MM.1S (cell line): ENCODE results near the gene SRGAP3.

ENCODE experiments used
- DNase-seq: peaks from one replicate; pipeline ENCODE4 v3.0.0-alpha.2; 2015
- H2AFZ ChIP-seq: fragments of 300-600 bp; sonication (generic); 2 replicates; pipeline ENCODE4 v1.6.0; 2016; ENCODE audit warnings: antibody characterized with exemption, low read length
- H3F3A ChIP-seq: fragments of 300-600 bp; sonication (generic); 2 replicates; pipeline ENCODE4 v1.6.1; 2016; ENCODE audit warnings: mild to moderate bottlenecking, antibody characterized with exemption, low read length, moderate library complexity, mixed read lengths; ENCODE audit not compliant: insufficient read depth
- H3K27ac ChIP-seq: fragments of 300-600 bp; sonication (generic); 2 replicates; pipeline ENCODE4 v1.5.1; 2016; ENCODE audit warnings: mild to moderate bottlenecking, low read length
- H3K27me3 ChIP-seq: fragments of 300-600 bp; sonication (generic); replicated peaks from 2 replicates; pipeline ENCODE4 v1.6.0; 2016; ENCODE audit warnings: low read length; ENCODE audit not compliant: insufficient read depth
- H3K36me3 ChIP-seq: fragments of 300-600 bp; sonication (generic); replicated peaks from 2 replicates; pipeline ENCODE4 v1.6.1; 2016; ENCODE audit warnings: mild to moderate bottlenecking, low read length, mixed read lengths; ENCODE audit not compliant: insufficient read depth
- H3K4me1 ChIP-seq: fragments of 300-600 bp; sonication (generic); 2 replicates; pipeline ENCODE4 v1.6.1; 2016; ENCODE audit warnings: low read length, mixed read lengths
- H3K4me2 ChIP-seq: fragments of 300-600 bp; sonication (generic); 2 replicates; pipeline ENCODE4 v1.6.0; 2016; ENCODE audit warnings: low read depth, low read length
- H3K4me3 ChIP-seq: fragments of 300-600 bp; sonication (generic); 2 replicates; pipeline ENCODE4 v1.5.1; 2016; ENCODE audit warnings: low read length, mixed read lengths
- H3K79me2 ChIP-seq: fragments of 300-600 bp; sonication (generic); 2 replicates; pipeline ENCODE4 v1.6.1; 2016; ENCODE audit warnings: mixed run types, low read length, mixed read lengths
- H3K9ac ChIP-seq: fragments of 300-600 bp; sonication (generic); 2 replicates; pipeline ENCODE4 v1.6.1; 2016; ENCODE audit warnings: low read length, mixed read lengths
- H3K9me2 ChIP-seq: fragments of 300-600 bp; sonication (generic); replicated peaks from 2 replicates; pipeline ENCODE4 v1.6.1; 2016; ENCODE audit warnings: mild to moderate bottlenecking, low read length, mixed read lengths; ENCODE audit not compliant: insufficient read depth
- H3K9me3 ChIP-seq: fragments of 300-600 bp; sonication (generic); replicated peaks from 2 replicates; pipeline ENCODE4 v1.6.1; 2016; ENCODE audit warnings: mild to moderate bottlenecking, low read length, mixed read lengths; ENCODE audit not compliant: insufficient read depth
- H4K20me1 ChIP-seq: fragments of 300-600 bp; sonication (generic); 2 replicates; pipeline ENCODE4 v1.6.1; 2016; ENCODE audit warnings: mild to moderate bottlenecking, low read length, moderate library complexity, mixed read lengths; ENCODE audit not compliant: insufficient read depth
- EZH2 ChIP-seq: fragments of 300-600 bp; sonication (generic); optimal IDR thresholded peaks from 2 replicates; pipeline ENCODE3; 2017; ENCODE audit warnings: low read depth, mild to moderate bottlenecking, antibody characterized with exemption, low read length, mixed read lengths
- EZH2phosphoT487 ChIP-seq: fragments of 300-600 bp; sonication (generic); IDR thresholded peaks from 2 replicates; pipeline ENCODE4 v1.6.1; 2018; ENCODE audit warnings: antibody characterized with exemption, low read length
- TF ChIP-seq, protein P1 (sequence below): fragments of 300-600 bp; sonication (generic); IDR thresholded peaks from 2 replicates; pipeline ENCODE4 v1.5.1; 2016; ENCODE audit warnings: antibody characterized with exemption, low read length, mixed read lengths

The SRGAP3 gene

GRCh38 chr3:9238276-9238675, 11.2 kb downstream of the SRGAP3 start:
- H3F3A ChIP-seq = no peaks in the 10 kb centered on the region
- H3K9me2 ChIP-seq = no peaks in the 10 kb centered on the region
- no peak for DNase-seq
- no peaks in the 10 kb centered on the region for H3K27me3 ChIP-seq
- no peak overlapping the region for H3K4me2 ChIP-seq
- no peaks in the 10 kb centered on the region for H3K9me3 ChIP-seq
- H4K20me1 ChIP-seq = no peaks in the 10 kb centered on the region
- H2AFZ ChIP-seq = no peak overlapping the region
- no peaks in the 10 kb centered on the region for H3K79me2 ChIP-seq
- TF ChIP-seq EZH2 (no peak), EZH2phosphoT487 (no peak)
- TF ChIP-seq, protein P1, sequence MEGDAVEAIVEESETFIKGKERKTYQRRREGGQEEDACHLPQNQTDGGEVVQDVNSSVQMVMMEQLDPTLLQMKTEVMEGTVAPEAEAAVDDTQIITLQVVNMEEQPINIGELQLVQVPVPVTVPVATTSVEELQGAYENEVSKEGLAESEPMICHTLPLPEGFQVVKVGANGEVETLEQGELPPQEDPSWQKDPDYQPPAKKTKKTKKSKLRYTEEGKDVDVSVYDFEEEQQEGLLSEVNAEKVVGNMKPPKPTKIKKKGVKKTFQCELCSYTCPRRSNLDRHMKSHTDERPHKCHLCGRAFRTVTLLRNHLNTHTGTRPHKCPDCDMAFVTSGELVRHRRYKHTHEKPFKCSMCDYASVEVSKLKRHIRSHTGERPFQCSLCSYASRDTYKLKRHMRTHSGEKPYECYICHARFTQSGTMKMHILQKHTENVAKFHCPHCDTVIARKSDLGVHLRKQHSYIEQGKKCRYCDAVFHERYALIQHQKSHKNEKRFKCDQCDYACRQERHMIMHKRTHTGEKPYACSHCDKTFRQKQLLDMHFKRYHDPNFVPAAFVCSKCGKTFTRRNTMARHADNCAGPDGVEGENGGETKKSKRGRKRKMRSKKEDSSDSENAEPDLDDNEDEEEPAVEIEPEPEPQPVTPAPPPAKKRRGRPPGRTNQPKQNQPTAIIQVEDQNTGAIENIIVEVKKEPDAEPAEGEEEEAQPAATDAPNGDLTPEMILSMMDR = no peak
- no peaks in the 10 kb centered on the region for H3K36me3 ChIP-seq
- H3K27ac ChIP-seq = no peak overlapping the region
- H3K4me1 ChIP-seq = no peaks in the 10 kb centered on the region
- no peak overlapping the region for H3K4me3 ChIP-seq
- H3K9ac ChIP-seq = no peak overlapping the region

DNA sequence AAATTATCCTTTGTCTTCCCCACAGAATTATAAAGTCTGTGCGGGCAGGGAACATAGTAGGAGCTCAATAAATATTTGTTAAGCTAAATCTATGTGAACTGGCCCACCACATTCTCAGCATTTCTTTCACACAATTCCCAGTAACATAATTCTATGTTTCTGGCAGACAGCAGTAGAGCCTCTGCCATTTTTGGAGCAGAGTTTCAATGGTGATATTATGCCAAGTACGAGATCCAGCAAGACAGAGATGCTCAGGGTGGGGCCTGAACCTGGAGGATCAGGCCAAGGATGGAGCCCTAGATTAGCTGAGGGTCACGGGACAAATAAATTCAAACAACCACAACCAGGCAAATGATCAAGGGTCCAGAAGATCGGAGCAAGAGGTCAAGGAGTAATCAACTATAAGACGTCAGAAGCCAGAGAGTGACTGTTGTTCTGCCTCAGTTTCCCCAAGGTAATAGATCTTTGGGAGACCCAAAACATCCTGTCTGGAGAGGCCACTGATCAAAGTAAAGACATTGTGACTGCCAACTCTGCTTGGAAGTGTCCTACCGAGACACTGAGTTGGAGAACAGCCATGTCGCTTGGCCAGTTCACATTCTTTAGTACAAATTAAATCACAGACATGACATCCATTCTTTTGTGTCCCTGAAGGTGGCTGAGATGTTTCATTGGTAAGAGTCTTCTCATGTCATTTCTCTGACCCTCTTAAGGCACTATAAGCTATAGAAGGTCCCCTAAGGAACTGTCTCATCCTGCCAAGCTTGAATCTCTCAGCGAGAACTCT, 15.4 kb downstream of the SRGAP3 start:
- Histone ChIP-seq H2AFZ (no peak overlapping the region), H3K27ac (no peak overlapping the region), H3F3A (no peaks in the 10 kb centered on the region), H3K9me3 (no peaks in the 10 kb centered on the region), H3K79me2 (no peaks in the 10 kb centered on the region), H3K27me3 (no peaks in the 10 kb centered on the region), H3K9me2 (no peaks in the 10 kb centered on the region), H3K4me3 (no peak overlapping the region), H3K36me3 (no peaks in the 10 kb centered on the region), H3K4me1 (no peaks in the 10 kb centered on the region), H3K4me2 (no peak overlapping the region), H3K9ac (no peak overlapping the region), H4K20me1 (no peaks in the 10 kb centered on the region)
- no peak for DNase-seq
- no peak for TF ChIP-seq EZH2phosphoT487
- no peak for TF ChIP-seq EZH2
- TF ChIP-seq, protein P1 = no peak

- no peak for DNase-seq
- TF ChIP-seq EZH2 (no peak), EZH2phosphoT487 (no peak)
- TF ChIP-seq, protein P1 = no peak
- H3K79me2 ChIP-seq = no peaks in the 10 kb centered on the region
Measured at GRCh38 chr3:9233101-9233500, 16.3 kb downstream of the SRGAP3 start.

More at GRCh38 chr3:9233101-9233500, 16.3 kb downstream of the SRGAP3 start:
- Histone ChIP-seq H3K9me3 (no peaks in the 10 kb centered on the region), H3K27ac (no peak overlapping the region), H3K9ac (no peak overlapping the region), H4K20me1 (no peaks in the 10 kb centered on the region), H3F3A (no peaks in the 10 kb centered on the region), H3K4me1 (no peaks in the 10 kb centered on the region), H3K4me2 (no peak overlapping the region), H2AFZ (no peak overlapping the region), H3K4me3 (no peak overlapping the region), H3K27me3 (no peaks in the 10 kb centered on the region), H3K36me3 (no peaks in the 10 kb centered on the region), H3K9me2 (no peaks in the 10 kb centered on the region)
